Central memory CD4-positive, alpha-beta T cell (primary cell): Measurements from ENCODE around the gene COBL.
"Not testable (repeated sequence)": the region's sequence is repeated elsewhere in the genome, so short reads cannot be mapped to it uniquely, and the experiment has no call there.

Source experiments
- DNase-seq: peaks from one replicate; pipeline ENCODE4 v3.0.0; 2022

COBL gene

GRCh38 chr7:51230324-51230625, 86.3 kb downstream of the COBL start:
- no peak for DNase-seq

- no peak for DNase-seq
These were observed 86.8 kb downstream of the COBL start for GRCh38 chr7:51229620-51230323.

GRCh38 chr7:51229106-51229537, 87.5 kb downstream of the COBL start:
- no peak for DNase-seq

GRCh38 chr7:51228386-51228958, 88.1 kb downstream of the COBL start:
- no peak for DNase-seq

DNA sequence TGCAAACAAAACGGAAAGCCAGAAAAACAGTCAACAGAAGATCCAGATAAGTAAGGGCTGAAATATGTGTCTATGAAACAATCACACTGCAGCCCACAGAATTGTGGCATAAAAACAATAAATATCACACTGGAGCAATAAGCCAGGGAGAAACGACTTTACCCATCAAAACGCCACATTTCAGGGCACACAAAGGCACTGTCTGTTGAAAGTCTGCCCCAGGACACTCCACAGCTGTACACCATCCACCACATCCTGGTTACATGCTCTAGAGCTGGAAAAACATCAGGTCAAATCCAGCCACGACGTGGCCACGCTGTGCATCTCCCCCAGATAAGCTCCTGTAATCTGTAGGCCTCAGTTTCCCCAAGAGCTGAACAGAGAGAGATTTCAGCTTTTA, 88.7 kb downstream of the COBL start:
- DNase-seq: no peak

- no peak for DNase-seq
These were observed 89.6 kb downstream of the COBL start for GRCh38 chr7:51226916-51227535.

DNA sequence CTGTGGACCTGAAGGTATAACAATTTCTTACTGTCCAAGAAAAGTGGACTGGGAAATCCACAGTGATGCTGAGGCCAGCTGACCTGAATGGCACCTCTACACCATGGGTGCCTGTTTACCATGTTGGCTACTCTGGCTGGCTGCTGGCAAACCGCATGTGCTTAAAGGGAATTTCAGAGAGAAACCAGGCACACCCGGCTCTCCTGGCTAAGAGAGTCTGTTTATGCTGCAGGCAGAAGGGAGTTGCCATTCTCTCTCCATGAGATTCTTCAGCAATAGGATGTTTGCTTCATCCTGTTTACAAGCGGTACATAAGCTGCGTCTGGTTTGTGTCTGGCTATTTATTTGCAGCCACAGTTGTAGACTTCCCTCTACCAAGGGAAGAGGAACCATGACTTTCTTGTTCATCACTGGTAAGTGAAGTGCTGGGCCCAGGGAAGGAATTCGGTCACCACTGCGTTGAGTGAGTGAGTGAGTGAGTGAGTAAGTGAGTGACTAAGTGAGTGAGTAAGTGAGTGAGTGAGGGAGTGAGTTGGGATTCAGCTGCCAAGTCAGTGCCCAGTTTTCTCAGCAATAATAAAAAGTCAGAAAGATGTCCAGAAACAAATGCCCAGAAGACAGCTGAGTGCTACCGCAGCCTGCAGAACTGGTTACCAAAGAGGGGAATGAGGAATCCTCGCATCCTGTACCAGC, 90.4 kb downstream of the COBL start:
- DNase-seq: no peak

DNA sequence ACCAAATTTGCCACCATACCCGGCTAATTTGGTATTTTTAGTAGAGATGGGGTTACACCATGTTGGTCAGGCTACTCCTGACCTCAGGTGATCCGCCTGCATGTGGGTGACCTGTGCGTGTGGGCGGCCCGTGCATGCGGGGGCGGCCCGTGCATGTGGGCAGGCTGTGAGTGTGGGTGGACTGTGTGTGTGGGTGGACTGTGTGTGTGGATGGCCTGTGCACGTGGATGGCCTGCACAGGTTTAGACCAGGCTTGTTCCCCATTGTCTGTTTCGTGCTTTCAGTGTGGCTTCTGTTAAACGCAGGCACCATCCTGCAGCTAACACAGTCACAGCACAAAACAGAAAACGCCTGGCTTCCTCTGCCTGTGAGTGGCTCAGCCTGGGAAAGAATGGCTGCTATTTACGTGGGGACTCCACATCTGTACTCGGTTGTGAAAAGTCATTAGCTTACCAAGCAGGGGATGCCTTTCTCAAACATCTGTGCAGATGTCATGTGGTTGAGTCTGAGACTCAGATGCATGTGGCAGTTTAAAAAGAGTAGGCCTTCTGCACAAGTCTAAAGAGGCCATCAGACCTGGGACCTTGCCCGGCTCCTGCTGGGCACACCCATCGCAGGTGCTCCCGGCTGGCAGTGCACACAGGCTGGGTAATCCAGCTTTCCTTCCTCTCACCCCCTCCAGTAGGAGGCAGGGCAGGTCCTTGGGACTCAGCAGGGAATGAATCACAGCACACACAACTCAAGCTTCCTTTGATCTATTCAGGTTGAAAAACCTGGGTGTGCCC, 91.6 kb downstream of the COBL start:
- no peak for DNase-seq

DNA sequence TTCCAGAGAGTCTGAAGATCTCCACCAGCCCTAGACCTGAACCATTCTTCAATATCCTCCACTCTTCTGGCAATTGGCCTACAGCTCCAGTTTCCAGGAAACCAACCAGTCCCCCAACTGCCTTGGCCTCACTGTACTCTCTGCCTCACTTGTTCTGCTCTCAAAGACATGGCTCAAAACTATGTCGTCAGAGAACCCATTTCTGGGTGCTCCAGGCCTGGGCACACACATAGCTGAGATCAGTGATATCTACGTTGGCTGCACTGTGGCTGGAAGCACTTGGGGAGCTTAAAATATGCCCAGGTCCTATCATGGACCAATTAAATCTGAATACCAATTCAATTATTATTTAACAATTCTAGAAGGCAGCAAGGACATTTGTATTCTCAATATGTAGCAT, 93.1 kb downstream of the COBL start:
- no peak for DNase-seq

DNA sequence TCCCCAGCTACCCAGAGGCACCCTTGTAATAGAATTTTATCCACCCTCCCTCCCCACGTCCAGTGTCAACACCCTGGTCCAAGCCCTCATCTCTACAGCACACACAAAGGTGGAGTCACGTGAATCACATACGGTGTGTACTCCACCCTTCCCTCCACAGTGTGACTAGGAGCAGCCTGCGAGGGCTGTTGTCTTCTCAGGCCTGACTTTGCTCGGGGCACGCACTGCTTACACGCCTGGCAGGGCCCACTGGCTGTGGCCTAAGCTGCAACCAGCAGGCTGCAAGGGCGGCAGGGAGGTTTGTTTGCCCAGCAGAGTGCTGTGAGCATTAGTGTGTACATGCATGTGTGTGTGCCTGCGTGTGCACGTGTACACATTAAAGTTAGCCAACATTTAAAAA, 93.7 kb downstream of the COBL start:
- DNase-seq: no peak

DNA sequence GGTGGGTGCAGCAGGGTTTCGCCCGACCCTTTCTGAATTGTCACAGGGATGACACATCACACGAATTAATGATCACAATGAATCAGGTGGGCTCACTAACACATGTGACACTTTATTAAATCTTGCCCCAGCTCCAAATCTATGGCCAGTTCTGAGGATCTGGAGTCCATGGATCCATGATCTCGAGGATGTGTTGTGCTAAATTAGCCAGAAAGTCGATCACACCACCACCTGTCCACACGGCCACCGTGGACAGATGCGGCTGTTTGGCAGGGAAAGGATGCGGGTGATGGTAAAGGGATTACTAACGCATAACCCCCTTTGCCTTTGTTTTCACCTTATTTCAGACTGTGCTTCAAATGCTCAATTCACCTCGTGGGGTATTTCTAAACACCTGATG, 96.4 kb downstream of the COBL start:
- no peak for DNase-seq

GRCh38 chr7:51219261-51219988, 97.2 kb downstream of the COBL start:
- DNase-seq: no peak

DNA sequence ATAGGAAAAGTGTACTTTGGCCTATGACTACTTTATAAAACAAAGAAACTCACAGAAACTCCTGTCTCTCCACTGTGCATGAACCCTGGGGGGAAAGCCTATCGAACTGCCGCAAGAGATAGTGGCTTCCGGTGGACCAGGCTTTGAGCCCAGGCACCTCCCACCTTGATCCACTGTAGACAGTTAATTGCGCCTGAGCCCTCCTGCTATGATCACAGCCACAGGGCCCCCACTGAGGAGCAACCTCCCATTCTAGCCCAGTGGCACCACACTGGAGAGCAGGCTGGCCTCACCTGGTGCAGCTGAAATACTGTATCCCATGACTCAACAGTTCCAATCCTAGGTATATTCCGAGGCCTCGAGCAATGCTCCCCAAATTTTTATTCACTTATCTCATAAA, 98.8 kb downstream of the COBL start:
- DNase-seq: no peak

- no peak for DNase-seq
These were observed 102.5 kb downstream of the COBL start for GRCh38 chr7:51214098-51214497.

- no peak for DNase-seq
These were observed 103.0 kb downstream of the COBL start for GRCh38 chr7:51213618-51214017.

- no peak for DNase-seq
These were observed 105.8 kb downstream of the COBL start for GRCh38 chr7:51210766-51211165.

DNA sequence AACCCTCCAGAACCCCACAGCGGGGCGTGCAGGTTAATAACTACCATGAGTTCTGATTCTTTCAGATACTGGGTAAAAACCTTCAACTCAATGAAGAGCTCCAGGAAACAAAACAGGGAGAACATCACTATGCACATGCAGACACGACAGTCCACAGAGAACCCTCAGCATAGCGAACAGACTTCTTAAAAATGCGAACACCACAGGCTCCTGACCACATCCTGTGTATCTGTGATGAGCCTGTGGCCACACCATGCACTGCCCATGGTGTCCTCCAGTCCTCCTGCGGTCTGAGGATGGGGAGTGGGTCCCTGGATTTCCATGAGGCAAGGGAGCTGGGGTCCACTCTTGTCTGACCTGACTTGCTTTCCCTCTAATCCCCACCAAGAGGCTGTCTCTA, 107.2 kb downstream of the COBL start:
- DNase-seq: no peak

GRCh38 chr7:51208125-51208524, 108.5 kb downstream of the COBL start:
- DNase-seq: not testable (repeated sequence)

DNA sequence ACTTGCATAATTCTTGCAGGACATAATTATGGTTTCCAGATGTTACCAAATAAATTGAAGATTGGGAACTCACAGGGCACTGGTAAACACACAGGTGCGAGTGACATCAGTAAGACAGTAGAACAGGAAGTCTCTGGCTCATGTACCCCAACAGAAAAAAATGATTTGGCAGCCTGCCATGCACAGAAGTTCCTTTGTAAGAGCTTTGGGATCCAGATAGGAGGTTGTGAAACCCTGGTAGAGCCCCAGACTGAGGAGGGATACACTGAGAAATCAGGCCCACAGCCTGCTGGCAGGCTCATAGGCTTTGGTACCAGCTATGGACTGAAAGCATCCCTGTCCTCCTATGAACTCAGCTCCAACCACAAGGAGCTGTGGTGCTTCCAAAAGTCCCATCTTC, 118.0 kb downstream of the COBL start:
- DNase-seq: no peak

DNA sequence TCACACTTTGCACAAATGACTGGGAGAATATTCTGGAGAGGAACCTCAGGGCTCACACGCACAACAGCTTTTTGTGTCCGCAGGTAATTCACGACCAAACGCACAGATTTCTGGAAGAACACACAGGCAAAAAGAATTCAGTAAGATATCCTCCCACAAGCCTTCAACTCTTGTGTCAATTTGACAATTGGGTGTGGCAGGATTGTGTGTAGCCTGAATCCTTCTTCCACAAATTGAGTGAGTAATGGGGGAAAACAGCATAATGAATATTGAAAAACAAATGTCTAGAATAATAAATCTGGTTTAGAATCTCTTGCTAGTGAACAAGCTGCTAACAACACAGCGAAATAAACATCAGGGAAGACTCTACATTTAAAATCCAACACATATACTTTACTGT, 125.6 kb downstream of the COBL start:
- DNase-seq: no peak

DNA sequence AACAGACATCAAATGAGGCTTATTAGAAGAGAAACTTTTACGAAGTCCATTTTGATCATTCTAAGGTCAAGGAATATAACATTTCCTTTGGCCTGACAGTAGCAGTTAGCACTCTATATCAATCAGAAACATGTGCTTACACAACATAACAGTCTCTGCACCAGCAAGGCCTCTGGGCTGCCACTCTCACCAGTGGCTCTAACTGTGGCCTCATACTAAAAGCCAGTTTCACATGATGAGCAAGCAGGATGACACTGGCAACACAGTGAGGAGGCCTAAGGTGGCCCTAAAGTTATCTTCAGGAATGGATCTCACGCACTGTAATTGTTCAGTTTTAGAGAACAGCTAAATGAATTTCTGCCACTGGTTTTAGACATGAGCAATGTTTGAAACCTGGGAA, 126.8 kb downstream of the COBL start:
- DNase-seq: no peak

DNA sequence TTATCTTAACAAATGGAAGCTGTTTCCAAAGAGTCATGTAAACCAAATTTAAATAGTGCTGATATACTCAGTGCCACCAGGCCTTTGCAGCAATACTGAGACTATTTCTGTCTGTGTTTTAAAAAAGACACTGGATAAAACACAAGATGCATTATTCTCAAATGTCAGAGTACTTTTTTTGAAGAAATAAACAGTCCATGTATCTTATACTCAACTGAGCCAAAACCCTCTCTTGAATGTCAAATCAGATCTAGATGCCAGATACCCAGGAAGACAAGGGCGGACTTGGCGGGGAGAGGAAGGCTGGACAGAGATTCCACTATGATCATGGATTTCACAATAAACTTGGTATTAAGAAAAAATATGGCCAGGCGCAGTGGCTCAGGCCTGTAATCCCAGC, 127.6 kb downstream of the COBL start:
- no peak for DNase-seq

GRCh38 chr7:51187941-51188340, 128.7 kb downstream of the COBL start:
- no peak for DNase-seq
